ENCODE data around the gene APRT.

APRT gene

GRCh38 chr16:88807626-88808453 is 3.9 kb downstream of the APRT start:
- DNase-seq (ENCODE audit: low read depth in 2 of 2): no peak

- no peak for DNase-seq (ENCODE audit: low read depth in 2 of 2)
Observed at GRCh38 chr16:88807142-88807625, 4.5 kb downstream of the APRT start.

GRCh38 chr16:88806491-88807111 is 5.1 kb downstream of the APRT start:
- DNase-seq (ENCODE audit: low read depth in 2 of 2): no peak

- no peak for DNase-seq (ENCODE audit: low read depth in 2 of 2)
Observed at GRCh38 chr16:88805887-88806393, 5.8 kb downstream of the APRT start.

GRCh38 chr16:88805340-88805715 is 6.4 kb downstream of the APRT start:
- no peak for DNase-seq (ENCODE audit: low read depth in 2 of 2)

GRCh38 chr16:88804552-88805339 is 7.0 kb downstream of the APRT start:
- DNase-seq (ENCODE audit: low read depth in 2 of 2): no peak

GRCh38 chr16:88804173-88804551 is 7.6 kb downstream of the APRT start:
- no peak for DNase-seq (ENCODE audit: low read depth in 2 of 2)

- DNase-seq (ENCODE audit: low read depth in 2 of 2): peak; percentile 54
Observed at GRCh38 chr16:88803264-88803987, 8.3 kb downstream of the APRT start, which contains the start of gene CDT1. Gene CDT1 (plus strand): TSS chr16:88803789. CDS start chr16:88803832, 43 bp downstream.

- no peak for DNase-seq (ENCODE audit: low read depth in 2 of 2)
Observed at GRCh38 chr16:88800277-88800592, 11.5 kb downstream of the APRT start.

- DNase-seq (ENCODE audit: low read depth in 2 of 2): no peak
Observed at GRCh38 chr16:88799569-88800276, 12.0 kb downstream of the APRT start.

GRCh38 chr16:88798772-88799455 is 12.8 kb downstream of the APRT start:
- no peak for DNase-seq (ENCODE audit: low read depth in 2 of 2)

GRCh38 chr16:88798073-88798472 is 13.7 kb downstream of the APRT start:
- DNase-seq (ENCODE audit: low read depth in 2 of 2): no peak

GRCh38 chr16:88796278-88796677 is 15.4 kb downstream of the APRT start:
- no peak for DNase-seq (ENCODE audit: low read depth in 2 of 2)

GRCh38 chr16:88793251-88793954 is 18.3 kb downstream of the APRT start:
- no peak for DNase-seq (ENCODE audit: low read depth in 2 of 2)

- DNase-seq (ENCODE audit: low read depth in 2 of 2): no peak
Observed at GRCh38 chr16:88792668-88793250, 19.0 kb downstream of the APRT start.

GRCh38 chr16:88792078-88792550 is 19.6 kb downstream of the APRT start:
- no peak for DNase-seq (ENCODE audit: low read depth in 2 of 2)

GRCh38 chr16:88790312-88791211 is 21.2 kb downstream of the APRT start:
- DNase-seq (ENCODE audit: low read depth in 2 of 2): no peak

GRCh38 chr16:88789594-88789993 is 22.1 kb downstream of the APRT start:
- DNase-seq (ENCODE audit: low read depth in 2 of 2): no peak
